ENCODE data around the gene CCR2. TPM values are rescaled to one million over a fixed set of nuclear protein-coding genes. Genes with fewer than 3 reads are reported as not detected.
A peak's percentile ranks its signal among the peaks of the same experiment; 100 is the strongest.

Gene CCR2
- total and polyA plus RNA-seq, 4 donors: 1.7 to 21.2 (median 8.4) TPM

GRCh38 chr3:46395766-46396530, 42.0 kb downstream of the CCR2 start:
- Histone ChIP-seq H3K9me3 (ENCODE audit: control insufficient read depth in 4 of 4, insufficient read depth in 3 of 4, low read length in 3 of 4) (no peaks in the 10 kb centered on the region), H3K4me1 (ENCODE audit: control insufficient read depth in 5 of 5, insufficient read depth in 5 of 5, low read length in 5 of 5) (peaks cover 0 to 20% (median 3%) of the 10 kb centered on the region in 5 donors), H3K4me3 (no peak overlapping the region), H3K36me3 (ENCODE audit: control insufficient read depth in 4 of 4, insufficient read depth in 4 of 4, low read length in 4 of 4) (no peaks in the 10 kb centered on the region), H3K9ac (ENCODE audit: insufficient read depth in 1 of 2, low read length in 2 of 2) (no peak overlapping the region), H3K27ac (ENCODE audit: low read depth in 1 of 2, low read length in 1 of 2) (peak overlapping the region in 1 of 2 donors; percentile 42), H3K27me3 (ENCODE audit: control insufficient read depth in 3 of 3, insufficient read depth in 3 of 3, low read length in 2 of 3) (no peaks in the 10 kb centered on the region)
- ATAC-seq (ENCODE audit: insufficient read depth, low FRiP score): no peak
- no peak for TF ChIP-seq CTCF (IDR thresholded peaks at IDR 0.05; ENCODE audit: control extremely low read depth, extremely low read depth)
- 52 to 60% methylated on average over 6 of the region's 6 CpGs for WGBS, 2 donors
- DNase-seq: no peak

- TF ChIP-seq CTCF (IDR thresholded peaks at IDR 0.05; ENCODE audit: control extremely low read depth, extremely low read depth): no peak
- no peak overlapping the region for H3K4me3 ChIP-seq
- ATAC-seq (ENCODE audit: insufficient read depth, low FRiP score): no peak
- peak overlapping the region in 1 of 2 donors; percentile 52 for H3K27ac ChIP-seq (ENCODE audit: low read depth in 1 of 2, low read length in 1 of 2)
- no peak for DNase-seq
- H3K4me1 ChIP-seq (ENCODE audit: control insufficient read depth in 5 of 5, insufficient read depth in 5 of 5, low read length in 5 of 5): peaks cover 0 to 20% (median 3%) of the 10 kb centered on the region in 5 donors
- H3K9ac ChIP-seq (ENCODE audit: insufficient read depth in 1 of 2, low read length in 2 of 2): no peak overlapping the region
- WGBS, 2 donors: 79 to 86% methylated on average over 7 of the region's 7 CpGs
- no peaks in the 10 kb centered on the region for H3K27me3 ChIP-seq (ENCODE audit: control insufficient read depth in 3 of 3, insufficient read depth in 3 of 3, low read length in 2 of 3)
- no peaks in the 10 kb centered on the region for H3K36me3 ChIP-seq (ENCODE audit: control insufficient read depth in 4 of 4, insufficient read depth in 4 of 4, low read length in 4 of 4)
- no peaks in the 10 kb centered on the region for H3K9me3 ChIP-seq (ENCODE audit: control insufficient read depth in 4 of 4, insufficient read depth in 3 of 4, low read length in 3 of 4)
These were observed 43.2 kb downstream of the CCR2 start for GRCh38 chr3:46397111-46397510.

GRCh38 chr3:46398186-46398955, 44.5 kb downstream of the CCR2 start:
- H3K4me1 ChIP-seq (ENCODE audit: control insufficient read depth in 5 of 5, insufficient read depth in 5 of 5, low read length in 5 of 5): peaks cover 0 to 20% (median 3%) of the 10 kb centered on the region in 5 donors
- DNase-seq (no peak), ATAC-seq (ENCODE audit: insufficient read depth, low FRiP score) (no peak)
- H3K27ac ChIP-seq (ENCODE audit: low read depth in 1 of 2, low read length in 1 of 2): no peak overlapping the region
- 92 to 95% methylated on average over 6 of the region's 6 CpGs for WGBS, 2 donors
- H3K36me3 ChIP-seq (ENCODE audit: control insufficient read depth in 4 of 4, insufficient read depth in 4 of 4, low read length in 4 of 4): no peaks in the 10 kb centered on the region
- H3K4me3 ChIP-seq: no peak overlapping the region
- no peak for TF ChIP-seq CTCF (IDR thresholded peaks at IDR 0.05; ENCODE audit: control extremely low read depth, extremely low read depth)
- no peaks in the 10 kb centered on the region for H3K27me3 ChIP-seq (ENCODE audit: control insufficient read depth in 3 of 3, insufficient read depth in 3 of 3, low read length in 2 of 3)
- H3K9ac ChIP-seq (ENCODE audit: insufficient read depth in 1 of 2, low read length in 2 of 2): no peak overlapping the region
- H3K9me3 ChIP-seq (ENCODE audit: control insufficient read depth in 4 of 4, insufficient read depth in 3 of 4, low read length in 3 of 4): no peaks in the 10 kb centered on the region

All from lung (tissue), 12 donors.